HEK293 (cell line): ENCODE data around the gene TMEM184B.

Source experiments
- BCL11B ChIP-seq: fragments of 450-650 bp; formaldehyde crosslinking; IDR thresholded peaks from 2 replicates; pipeline ENCODE4 v1.5.1; 2016; ENCODE audit warnings: low read depth, missing biosample characterization, missing genetic modification characterization
- MZF1 ChIP-seq: fragments of 450-650 bp; formaldehyde crosslinking; IDR thresholded peaks from 2 replicates; pipeline ENCODE4 v1.5.1; 2017; ENCODE audit warnings: missing biosample characterization, missing genetic modification characterization, borderline replicate concordance
- SETDB1 ChIP-seq: IDR thresholded peaks from one replicate; pipeline ENCODE4 v1.6.1; 2017; ENCODE audit warnings: mild to moderate bottlenecking, low read length, moderate library complexity, mixed read lengths; ENCODE audit not compliant: insufficient read length
- TCF7L2 ChIP-seq: IDR thresholded peaks from 2 replicates; pipeline ENCODE4 v1.6.1; 2011; ENCODE audit warnings: low read depth, mild to moderate bottlenecking, inconsistent platforms, low read length, moderate library complexity, borderline replicate concordance
- ZFP41 ChIP-seq: fragments of 450-650 bp; formaldehyde crosslinking; IDR thresholded peaks from 2 replicates; pipeline ENCODE4 v1.5.1; 2016; ENCODE audit warnings: missing biosample characterization, missing genetic modification characterization, borderline replicate concordance
- ZNF16 ChIP-seq: fragments of 450-650 bp; formaldehyde crosslinking; IDR thresholded peaks from 2 replicates; pipeline ENCODE4 v1.5.1; 2016; ENCODE audit warnings: low read depth, missing biosample characterization, missing genetic modification characterization
- ZNF174 ChIP-seq: fragments of 450-650 bp; formaldehyde crosslinking; IDR thresholded peaks from 2 replicates; pipeline ENCODE4 v1.5.0; 2017; ENCODE audit warnings: missing biosample characterization, mild to moderate bottlenecking, missing genetic modification characterization
- ZNF23 ChIP-seq: fragments of 450-650 bp; formaldehyde crosslinking; IDR thresholded peaks from 2 replicates; pipeline ENCODE4 v1.5.1; 2016; ENCODE audit warnings: missing biosample characterization, missing genetic modification characterization, borderline replicate concordance
- ZNF239 ChIP-seq: fragments of 450-650 bp; formaldehyde crosslinking; IDR thresholded peaks from 2 replicates; pipeline ENCODE4 v1.5.1; 2016; ENCODE audit warnings: missing biosample characterization, missing genetic modification characterization
- ZNF37A ChIP-seq: fragments of 450-650 bp; IDR thresholded peaks from 2 replicates; pipeline ENCODE4 v1.5.1; 2018; ENCODE audit warnings: missing biosample characterization, missing genetic modification characterization
- ZNF629 ChIP-seq: fragments of 450-650 bp; formaldehyde crosslinking; IDR thresholded peaks from 2 replicates; pipeline ENCODE4 v1.5.1; 2017; ENCODE audit warnings: missing biosample characterization, missing genetic modification characterization
- TF ChIP-seq, protein P1 (sequence below): fragments of 450-650 bp; formaldehyde crosslinking; IDR thresholded peaks from 2 replicates; pipeline ENCODE4 v1.5.1; 2016; ENCODE audit warnings: missing biosample characterization, missing genetic modification characterization
- TF ChIP-seq, protein P2 (sequence below): fragments of 450-650 bp; formaldehyde crosslinking; IDR thresholded peaks from 2 replicates; pipeline ENCODE4 v1.5.1; 2017; ENCODE audit warnings: missing biosample characterization, missing genetic modification characterization
- TF ChIP-seq, protein P3 (sequence below): fragments of 450-650 bp; formaldehyde crosslinking; IDR thresholded peaks from 2 replicates; pipeline ENCODE4 v1.5.1; 2016; ENCODE audit warnings: missing biosample characterization, missing genetic modification characterization

DNA sequence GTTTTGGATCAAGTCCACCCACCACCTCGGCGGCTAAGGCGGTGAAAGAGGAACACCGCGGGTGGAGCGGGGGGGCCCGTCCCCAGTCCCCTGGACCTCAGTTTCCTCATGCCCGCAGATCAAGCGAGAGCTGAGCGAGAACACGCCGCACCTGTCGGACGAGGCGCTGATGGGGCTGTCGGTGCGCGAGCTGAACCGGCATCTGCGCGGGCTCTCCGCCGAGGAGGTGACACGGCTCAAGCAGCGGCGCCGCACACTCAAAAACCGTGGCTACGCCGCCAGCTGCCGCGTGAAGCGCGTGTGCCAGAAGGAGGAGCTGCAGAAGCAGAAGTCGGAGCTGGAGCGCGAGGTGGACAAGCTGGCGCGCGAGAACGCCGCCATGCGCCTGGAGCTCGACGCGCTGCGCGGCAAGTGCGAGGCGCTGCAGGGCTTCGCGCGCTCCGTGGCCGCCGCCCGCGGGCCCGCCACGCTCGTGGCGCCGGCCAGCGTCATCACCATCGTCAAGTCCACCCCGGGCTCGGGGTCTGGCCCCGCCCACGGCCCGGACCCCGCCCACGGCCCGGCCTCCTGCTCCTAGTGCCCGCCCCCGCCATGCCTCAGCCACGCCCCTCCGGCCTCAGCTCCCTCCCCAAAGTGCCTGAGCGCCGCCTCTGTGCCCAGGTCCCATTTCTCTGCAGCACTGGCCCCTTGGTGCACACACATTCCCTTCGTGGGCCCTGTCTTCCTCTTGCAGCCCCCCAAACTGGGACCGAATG lies 58.3 kb downstream of the TMEM184B start:
- TF ChIP-seq TCF7L2 (no peak), ZNF23 (no peak), ZFP41 (tag by site-specific recombination) (no peak), SETDB1 (no peak), MZF1 (tag by site-specific recombination) (no peak), ZNF16 (tag by site-specific recombination) (no peak), ZNF174 (tag by site-specific recombination) (no peak), ZNF629 (no peak), ZNF37A (tag by site-specific recombination) (no peak), ZNF239 (tag by site-specific recombination) (no peak), BCL11B (tag by site-specific recombination) (no peak)
- TF ChIP-seq, protein P1, sequence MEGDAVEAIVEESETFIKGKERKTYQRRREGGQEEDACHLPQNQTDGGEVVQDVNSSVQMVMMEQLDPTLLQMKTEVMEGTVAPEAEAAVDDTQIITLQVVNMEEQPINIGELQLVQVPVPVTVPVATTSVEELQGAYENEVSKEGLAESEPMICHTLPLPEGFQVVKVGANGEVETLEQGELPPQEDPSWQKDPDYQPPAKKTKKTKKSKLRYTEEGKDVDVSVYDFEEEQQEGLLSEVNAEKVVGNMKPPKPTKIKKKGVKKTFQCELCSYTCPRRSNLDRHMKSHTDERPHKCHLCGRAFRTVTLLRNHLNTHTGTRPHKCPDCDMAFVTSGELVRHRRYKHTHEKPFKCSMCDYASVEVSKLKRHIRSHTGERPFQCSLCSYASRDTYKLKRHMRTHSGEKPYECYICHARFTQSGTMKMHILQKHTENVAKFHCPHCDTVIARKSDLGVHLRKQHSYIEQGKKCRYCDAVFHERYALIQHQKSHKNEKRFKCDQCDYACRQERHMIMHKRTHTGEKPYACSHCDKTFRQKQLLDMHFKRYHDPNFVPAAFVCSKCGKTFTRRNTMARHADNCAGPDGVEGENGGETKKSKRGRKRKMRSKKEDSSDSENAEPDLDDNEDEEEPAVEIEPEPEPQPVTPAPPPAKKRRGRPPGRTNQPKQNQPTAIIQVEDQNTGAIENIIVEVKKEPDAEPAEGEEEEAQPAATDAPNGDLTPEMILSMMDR: no peak
- TF ChIP-seq, protein P2, sequence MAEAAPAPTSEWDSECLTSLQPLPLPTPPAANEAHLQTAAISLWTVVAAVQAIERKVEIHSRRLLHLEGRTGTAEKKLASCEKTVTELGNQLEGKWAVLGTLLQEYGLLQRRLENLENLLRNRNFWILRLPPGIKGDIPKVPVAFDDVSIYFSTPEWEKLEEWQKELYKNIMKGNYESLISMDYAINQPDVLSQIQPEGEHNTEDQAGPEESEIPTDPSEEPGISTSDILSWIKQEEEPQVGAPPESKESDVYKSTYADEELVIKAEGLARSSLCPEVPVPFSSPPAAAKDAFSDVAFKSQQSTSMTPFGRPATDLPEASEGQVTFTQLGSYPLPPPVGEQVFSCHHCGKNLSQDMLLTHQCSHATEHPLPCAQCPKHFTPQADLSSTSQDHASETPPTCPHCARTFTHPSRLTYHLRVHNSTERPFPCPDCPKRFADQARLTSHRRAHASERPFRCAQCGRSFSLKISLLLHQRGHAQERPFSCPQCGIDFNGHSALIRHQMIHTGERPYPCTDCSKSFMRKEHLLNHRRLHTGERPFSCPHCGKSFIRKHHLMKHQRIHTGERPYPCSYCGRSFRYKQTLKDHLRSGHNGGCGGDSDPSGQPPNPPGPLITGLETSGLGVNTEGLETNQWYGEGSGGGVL (tag by site-specific recombination): no peak
- TF ChIP-seq, protein P3, sequence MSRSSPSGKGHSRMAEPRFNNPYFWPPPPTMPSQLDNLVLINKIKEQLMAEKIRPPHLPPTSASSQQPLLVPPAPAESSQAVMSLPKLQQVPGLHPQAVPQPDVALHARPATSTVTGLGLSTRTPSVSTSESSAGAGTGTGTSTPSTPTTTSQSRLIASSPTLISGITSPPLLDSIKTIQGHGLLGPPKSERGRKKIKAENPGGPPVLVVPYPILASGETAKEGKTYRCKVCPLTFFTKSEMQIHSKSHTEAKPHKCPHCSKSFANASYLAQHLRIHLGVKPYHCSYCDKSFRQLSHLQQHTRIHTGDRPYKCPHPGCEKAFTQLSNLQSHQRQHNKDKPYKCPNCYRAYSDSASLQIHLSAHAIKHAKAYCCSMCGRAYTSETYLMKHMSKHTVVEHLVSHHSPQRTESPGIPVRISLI (tag by site-specific recombination): no peak
